HG02970 (cell line): ENCODE measurements around the gene CRTC3.

ENCODE experiments used
- ATAC-seq: cut with Tn5 transposase; IDR thresholded peaks from one replicate; pipeline ENCODE4 v1.9.1; 2021; ENCODE audit warnings: mild to moderate bottlenecking, moderate library complexity, moderate number of reproducible peaks; ENCODE audit not compliant: unreplicated experiment, low FRiP score

CRTC3 gene

DNA sequence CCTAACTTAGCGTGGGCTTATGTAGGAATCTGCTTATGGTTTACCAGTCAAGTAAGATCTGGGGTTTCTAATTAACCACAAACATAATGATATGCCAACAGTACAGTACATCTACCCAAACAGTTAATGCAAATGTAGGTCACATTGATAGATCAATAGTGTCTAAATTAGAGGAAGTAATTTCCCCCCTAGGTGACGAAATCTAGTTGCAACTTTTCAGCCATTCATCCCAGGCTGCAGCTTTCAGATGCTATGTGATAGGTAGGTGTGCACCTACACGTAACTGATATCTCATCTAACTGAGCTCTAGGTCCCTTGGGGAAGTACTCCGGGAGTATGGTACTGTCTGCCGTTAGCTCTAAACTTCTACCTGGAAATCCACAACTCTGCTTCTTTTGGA, 57.2 kb downstream of the CRTC3 start:
- no peak for ATAC-seq

DNA sequence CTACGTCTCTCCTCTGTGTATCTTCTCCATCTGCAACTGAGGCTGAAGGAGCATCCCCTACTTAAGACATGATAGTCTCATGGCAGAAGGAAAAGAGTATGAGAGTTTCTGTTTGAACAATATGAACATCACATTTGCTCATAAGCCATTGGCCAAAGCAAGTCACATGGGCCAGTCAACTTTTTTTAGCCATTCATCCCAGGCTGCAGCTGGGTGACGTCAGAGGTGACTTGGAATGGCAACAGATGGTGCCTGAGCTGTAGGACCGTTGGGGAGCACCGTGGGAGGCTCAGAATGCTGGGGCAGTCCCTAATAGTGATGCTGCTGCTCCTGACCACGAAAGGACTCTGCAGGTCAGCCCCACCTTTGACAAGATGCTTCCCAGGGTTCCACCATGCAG, 58.7 kb downstream of the CRTC3 start:
- no peak for ATAC-seq

DNA sequence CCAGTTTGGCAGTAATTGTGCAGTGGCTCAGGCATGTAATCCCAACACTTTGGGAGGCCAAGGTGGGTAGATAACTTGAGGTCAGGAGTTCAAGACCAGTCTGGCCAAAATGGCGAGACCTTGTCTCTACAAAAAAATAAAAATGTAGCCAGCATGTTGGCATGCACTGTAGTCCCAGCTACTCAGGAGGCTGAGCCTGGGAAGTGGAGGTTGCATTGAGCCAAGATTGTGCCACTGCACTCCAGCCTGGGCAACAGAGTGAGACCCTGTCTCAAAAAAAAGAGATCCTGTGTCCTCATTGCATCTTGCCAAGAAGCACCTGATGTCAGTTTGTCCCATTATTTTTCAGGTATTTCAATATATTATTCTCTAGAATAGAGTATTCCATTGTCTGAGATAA, 61.8 kb downstream of the CRTC3 start:
- no peak for ATAC-seq

DNA sequence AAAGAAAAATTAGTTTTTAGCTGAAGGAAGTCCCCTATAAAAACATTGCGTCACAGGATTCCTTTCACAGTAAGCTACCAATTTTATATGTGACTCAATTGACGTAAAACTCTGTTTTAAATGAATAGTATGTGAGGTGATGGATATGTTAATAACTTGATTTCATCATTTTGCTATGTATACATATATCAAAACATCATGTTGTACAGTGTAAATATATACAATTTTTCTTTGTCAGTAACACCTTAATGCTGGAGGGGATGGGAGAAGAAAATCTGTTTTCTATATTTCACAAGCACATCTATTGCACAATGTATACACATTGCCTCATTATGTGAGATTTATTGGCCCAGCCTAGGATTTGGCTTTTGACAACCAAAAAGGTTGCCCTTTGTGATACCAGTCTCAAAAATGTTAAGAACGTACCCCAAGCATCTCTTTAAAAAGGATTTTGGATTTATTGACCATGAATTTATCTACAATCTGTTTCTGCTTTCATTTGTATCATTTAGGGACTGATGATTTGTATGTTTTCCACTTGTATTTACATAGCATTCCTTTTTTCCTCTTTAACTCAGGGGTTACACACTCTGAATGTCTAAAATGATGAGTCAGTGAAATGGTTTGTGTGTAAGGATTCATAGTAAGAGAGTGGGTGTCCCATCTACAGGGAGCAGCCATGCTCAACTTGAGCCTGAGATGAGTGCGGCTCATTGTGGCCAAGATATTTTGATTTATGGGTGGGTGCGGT, 62.6 kb downstream of the CRTC3 start:
- ATAC-seq, result no peak

DNA sequence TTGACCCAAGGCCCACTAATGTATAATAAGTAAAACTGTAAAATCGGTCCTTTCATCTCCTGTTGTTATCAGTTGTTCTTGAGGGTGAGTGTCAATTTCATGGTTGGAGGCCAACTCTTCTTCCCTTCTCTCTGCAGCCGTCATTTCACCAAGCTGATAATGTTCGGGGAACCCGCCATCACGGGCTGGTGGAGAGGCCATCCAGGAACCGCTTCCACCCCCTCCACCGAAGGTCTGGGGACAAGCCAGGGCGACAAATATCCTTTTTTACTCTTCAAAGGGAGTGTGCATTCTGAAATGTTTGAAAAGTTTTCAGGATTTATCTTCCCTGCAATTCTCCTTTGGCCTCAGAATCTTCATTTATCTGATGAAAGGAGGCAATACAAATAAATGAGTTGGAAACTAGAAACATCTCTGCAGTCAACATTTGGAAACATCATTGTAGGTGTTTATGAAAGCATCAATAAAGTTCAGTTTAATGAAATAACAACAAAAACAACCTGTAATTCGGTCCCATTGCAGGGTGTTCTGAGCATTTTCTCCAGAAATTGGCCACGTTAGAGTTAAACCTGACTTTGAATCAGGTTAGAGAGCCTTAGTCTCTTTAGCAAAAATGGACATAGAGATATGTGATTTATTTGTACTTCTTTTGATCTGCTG, 63.9 kb downstream of the CRTC3 start:
- ATAC-seq, result no peak

DNA sequence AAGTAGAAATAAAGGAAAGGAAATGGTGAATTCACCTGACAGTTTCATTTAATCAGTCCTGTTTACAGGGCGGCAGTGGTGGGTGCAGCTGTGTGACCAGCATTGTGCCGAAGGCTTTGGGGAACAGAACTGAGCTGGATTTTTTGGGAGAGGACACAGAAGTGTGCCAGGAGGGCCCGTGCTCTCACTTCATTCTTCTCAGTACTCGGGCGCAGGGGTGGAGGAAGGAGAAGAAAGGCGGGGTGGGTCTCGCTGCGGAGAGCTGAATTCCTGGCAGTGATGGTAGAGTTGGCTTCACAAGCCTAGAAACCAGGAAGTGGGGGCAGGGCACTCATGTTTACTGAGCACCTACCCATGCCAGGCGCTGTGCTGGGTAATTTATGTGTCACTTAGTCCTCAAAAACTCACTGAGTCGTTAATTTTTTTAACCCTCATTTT, 64.6 kb downstream of the CRTC3 start:
- no peak for ATAC-seq

DNA sequence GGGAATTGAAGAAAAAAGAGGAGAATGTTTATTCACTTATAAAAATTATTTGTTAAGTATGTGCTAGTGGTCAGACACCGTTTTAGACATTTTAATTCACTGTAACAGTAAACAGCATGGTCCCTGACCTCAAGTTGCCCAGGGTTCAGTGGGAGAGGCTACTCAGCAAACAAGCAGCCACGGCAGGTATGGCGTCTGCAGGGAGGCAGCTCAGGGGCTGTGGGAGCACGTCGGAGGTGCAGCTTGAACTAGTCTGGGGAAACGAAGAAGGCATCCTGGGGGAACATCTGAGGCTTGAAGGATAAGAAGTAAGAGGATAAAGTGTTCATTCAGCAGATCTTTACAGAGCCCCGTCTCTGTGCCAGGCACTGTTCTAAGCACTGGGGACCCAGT, 66.0 kb downstream of the CRTC3 start:
- no peak for ATAC-seq

DNA sequence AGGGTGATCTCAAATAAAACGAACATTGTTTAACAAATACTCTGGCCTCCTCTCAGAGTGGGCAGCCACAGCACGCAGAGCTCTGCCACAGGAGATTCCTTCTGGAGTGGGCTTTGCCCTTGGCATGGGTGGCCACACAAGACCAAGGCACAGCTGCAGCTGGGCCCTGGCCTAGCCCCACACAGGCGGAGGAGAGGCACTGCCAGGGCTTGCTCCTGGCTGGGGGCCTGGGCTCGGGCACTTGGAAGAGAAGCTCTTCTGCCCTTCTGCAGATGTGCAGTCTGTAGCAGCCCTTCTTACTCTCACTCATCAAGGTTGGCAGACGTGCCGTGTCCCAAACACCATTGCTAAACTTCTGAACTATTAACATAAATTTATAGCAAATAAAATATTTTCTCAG, 67.2 kb downstream of the CRTC3 start:
- ATAC-seq, result no peak

DNA sequence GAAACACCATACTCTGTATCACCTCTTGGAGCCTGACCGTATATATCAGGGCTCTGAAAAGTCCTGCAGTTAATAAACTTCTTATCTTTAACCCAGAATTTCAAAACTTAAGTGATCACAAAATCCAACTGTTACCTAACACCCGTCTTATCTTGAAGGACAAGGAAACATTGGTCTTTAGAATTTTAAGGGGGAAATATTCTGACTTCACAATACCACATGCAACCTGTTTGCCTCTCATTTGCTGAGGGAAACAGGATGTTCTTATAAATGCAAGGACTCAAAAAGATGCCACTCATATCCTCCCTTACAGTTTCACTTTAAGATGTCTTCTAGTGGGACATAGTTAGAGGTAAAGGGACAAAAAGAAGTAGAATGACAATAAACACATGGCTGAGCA, 67.9 kb downstream of the CRTC3 start:
- ATAC-seq, result no peak

DNA sequence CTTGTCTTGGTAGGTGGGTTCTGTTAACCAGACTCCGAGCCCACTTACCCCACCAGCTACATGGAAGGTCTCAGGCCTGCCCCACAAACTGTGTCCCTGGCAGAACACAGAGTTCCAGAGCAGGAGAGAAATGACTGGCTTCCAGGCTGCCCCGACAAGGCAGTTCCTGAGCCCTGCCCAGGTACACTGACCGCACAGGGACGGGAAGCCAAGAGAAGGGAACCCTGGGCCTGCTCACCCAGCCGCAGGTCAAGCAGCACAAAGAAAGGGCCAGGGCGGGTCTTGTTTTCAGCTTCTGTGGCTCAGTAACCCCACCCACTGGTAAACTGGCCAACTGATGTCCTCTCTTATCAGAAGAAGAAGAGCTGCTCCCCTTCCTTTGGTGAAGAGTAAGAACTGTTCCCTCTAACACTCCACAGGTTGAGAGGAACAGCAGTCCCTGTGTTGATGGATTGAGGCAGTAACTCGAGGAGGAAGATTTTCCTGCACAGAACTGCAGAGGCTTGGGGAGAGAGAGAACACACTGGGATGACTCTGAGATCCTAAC, 68.4 kb downstream of the CRTC3 start:
- ATAC-seq, result no peak

DNA sequence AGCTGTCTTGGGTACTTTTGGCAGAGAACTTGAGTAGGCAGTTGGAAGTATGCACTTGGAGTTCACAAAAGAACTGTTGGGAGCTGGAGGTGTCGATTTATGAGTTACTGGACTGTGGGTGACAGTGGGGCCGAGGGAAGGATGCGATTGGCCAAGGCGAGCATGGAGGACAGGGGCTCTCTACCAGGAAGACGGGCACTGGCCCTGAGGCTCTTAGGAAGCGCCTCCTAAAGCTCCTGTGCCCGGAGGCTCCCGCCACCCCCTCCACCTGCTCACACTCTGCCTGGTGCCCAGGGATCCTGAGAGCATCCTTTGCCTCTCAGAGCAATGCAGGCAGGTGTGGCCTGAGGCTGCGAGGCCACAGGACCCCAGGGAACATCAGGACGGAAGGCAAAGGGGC, 69.0 kb downstream of the CRTC3 start:
- ATAC-seq, result no peak

DNA sequence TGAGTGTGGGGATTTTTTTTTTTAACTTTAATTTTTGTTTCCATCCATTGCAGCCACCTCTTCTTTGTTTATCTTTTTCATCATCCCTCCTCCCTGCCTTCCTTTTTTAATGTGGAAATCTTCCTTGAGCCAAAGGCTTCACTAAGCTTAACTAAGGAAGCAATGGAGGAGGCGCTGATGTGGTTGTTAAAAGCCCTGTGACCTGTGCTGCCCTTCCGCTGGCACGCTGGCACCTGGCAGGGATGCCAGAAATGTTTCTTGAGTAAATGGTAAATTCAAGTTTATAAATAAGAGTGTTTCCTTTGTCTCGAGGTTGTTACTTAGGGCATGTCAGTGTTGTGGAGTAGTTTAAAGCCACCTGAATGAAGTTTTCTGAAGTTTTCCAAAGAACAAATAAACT, 69.4 kb downstream of the CRTC3 start:
- no peak for ATAC-seq

DNA sequence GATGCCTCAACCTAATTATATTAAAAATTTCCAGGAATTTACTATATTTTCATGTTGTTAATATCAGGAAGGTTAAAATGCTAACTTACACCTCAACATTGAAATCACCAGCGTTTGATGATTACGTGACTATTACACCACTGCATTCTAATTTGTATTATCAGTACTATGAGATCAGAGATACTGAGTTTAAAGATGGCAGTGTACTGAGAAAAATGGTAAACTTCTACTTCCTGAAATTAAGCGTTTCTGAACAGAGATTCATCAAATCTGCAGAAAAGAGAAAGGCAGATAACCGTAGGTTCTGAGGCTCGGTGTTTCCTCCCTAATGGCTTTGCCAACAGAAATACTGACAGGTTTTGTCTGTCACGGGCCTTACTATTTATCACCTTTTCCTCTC, 69.9 kb downstream of the CRTC3 start:
- no peak for ATAC-seq

DNA sequence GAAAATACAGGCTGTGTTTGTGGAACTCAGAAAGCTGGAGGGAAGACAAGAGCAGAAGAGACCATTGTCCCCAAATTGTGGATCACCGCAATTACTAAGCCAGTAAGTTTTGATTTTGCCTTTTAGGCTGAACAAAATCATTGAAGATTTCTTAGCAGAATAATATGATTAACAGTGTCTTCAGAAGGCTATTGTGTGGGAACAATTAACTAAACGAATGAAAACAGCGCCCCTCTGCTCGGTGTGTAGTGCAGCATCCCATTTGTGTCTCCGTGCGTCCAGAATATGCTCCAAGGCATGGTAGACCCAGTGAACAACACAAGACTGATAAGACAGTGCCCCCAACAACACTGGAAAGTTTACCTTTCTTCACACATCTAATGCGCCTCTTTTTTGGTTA, 71.2 kb downstream of the CRTC3 start:
- no peak for ATAC-seq

DNA sequence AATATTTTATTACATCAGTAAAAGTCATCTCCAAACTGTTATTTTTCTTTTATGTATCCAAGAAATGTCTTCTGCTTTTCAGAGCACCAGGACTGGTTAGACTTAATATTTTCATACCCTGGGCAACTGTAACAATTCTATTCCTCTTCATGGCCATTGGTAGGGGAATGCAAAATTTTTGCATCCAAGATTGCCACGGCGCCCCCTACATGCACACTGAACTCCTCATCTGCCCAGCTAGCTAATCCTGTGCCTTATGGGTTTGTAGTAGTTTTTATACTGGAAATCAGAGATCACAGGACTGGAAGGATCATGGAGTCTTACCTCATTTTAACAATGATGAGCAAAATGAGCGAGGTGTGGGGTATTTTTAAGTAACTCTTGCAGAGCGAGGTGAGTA, 74.2 kb downstream of the CRTC3 start:
- ATAC-seq, result no peak

DNA sequence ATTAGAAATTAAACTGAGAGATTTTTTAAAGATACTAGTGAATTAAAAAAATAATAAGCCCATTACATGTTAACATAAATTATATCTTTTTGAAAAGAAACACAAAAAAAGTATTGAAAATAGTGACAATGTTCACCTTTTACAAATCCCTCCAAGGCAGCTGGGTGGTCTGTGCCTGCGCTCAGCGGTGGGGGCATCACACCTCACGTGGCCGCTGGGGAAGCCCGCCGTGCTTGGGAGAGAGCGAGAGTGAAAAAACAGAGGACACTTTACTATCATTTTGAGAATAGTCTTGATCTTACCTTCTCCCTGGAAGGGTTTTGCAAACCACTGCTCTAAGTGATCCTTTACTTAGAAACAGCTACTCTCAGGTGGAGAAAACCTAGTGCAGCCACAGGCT, 76.9 kb downstream of the CRTC3 start:
- no peak for ATAC-seq

DNA sequence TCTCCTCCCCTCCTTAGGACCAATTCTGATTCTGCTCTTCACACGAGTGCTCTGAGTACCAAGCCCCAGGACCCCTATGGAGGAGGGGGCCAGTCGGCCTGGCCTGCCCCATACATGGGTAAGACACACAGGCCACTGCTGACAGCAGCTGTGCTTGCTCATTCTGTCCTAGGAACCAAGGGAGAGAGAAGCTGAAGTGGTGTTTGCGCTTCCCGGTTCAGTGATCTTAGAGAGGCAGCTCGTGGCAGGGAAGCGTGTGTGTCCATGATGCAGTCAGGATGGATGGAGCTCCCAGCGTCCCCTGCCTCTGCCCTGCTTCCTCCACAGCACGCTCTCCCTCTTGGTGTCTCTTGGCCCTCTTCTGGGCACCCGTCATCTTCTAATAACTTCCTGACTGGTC, 77.6 kb downstream of the CRTC3 start:
- ATAC-seq, result no peak

DNA sequence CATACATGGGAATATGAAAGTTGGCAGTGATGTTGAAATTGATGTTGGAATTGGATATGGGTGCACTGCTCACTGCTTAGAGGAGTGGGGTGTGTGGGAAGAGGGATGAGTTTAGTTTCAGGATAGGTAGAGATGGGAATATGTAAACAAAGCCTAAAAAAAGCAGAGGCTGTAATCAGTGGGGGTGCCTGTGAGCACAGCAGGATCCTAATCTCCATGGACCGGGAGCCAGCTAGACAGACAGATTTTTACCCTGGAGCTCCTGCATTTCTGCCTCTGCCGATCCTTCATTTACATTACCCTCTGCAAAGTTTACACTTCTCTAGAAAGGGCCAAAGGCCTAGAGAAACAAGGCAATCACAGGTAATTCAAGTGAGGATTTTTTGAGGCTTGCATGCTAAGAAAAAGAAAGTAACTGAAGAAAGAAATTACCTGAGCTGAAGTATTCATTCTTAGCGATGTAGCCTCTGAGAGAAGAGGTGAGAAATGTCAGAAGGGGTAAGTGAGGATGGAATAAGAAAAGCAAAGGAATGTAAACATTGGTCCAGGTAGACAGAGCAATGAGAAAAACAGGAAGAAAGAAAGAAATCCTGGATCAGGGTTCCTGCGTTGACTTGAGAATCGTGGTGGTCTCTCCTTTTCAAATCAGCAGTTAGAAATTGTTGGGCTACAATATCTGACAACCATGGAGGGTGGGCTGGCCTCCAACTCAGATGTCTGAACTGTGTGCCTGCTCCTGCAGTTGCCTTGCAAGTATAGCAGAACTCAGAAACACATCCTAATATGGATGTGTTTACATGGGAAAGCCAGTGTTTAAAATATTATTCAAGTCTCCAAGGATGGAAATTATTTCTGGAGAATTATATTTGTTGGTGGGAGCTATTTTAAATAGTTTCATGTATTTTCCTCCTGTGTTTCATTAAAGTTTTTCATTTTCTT, 79.8 kb downstream of the CRTC3 start:
- no peak for ATAC-seq

DNA sequence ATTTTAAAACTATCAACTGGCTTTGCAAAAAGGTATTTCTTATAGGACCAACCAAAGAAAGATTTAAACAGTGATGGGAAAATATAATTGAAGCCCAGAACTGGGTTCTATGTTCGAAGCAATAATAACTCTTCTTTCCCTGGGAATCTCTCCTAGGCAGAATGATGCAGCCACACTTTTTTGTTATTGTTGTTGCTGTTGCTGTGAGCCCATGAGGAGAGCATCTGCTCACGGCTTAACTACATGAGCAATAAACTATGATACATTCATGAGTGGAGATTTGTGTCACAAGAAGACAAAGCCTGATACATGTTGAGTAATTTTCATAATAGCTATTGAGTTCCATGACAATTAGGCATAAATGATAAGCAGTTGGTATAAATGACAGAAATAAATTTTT, 80.5 kb downstream of the CRTC3 start:
- no peak for ATAC-seq

DNA sequence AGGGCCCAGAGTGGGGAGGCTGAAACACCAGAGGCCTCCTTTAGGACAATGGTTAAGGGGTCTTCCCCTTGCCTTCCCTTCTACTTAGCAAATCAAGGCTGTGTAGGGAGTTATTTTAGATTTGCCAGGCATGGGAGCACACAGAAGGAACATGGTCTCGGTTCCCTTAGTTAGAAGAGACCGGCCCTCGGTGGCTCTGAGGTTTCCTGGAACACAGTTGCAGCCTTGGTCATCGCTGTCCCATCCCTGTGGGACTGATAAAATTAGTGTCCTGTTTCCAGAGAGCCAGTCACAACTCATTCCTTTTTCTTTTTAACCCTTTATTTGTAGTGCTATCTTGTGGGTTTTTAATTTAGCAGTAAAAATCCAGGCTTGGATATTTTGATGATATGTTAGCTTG, 81.4 kb downstream of the CRTC3 start:
- no peak for ATAC-seq

DNA sequence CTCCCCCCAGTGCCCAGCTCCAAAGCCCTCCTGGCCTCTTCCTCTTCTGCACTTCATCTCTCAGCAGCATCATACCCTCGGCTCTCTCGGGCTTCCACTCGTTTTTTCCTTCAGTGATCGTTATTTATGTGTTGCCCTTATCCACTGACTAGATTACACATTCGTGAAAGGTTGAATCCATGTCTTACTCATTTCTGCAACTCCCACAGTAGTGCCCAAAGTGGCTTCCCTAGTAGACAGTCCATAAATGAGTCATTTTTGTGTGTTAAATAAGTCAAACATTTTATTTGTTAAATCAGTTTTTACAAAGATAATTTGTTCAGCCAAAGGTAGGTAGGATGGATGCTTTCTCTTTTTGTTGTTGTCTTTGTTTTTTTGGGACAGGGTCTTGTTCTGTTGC, 87.4 kb downstream of the CRTC3 start:
- ATAC-seq, result no peak
